HEK293 (cell line): ENCODE measurements around the gene SLC25A22.

Experiments
- CTCF ChIA-PET: fragments of 350-600 bp; formaldehyde crosslinking; extraction: SDS; loops from one replicate; lab custom pipeline; 2021; ENCODE audit warnings: antibody characterized with exemption; lab: Yijun Ruan, JAX
- POLR2A ChIA-PET: fragments of 300-600 bp; formaldehyde crosslinking; extraction: SDS; loops from one replicate; lab custom pipeline; 2020; ENCODE audit warnings: antibody characterized with exemption, inconsistent platforms; lab: Yijun Ruan, JAX
- H3K27ac ChIP-seq: fragments of 200-500 bp; sonication (Bioruptor generic); 2 replicates; pipeline ENCODE4 v1.5.1; 2014; ENCODE audit warnings: low read depth, low read length, control low read depth, inconsistent platforms; ENCODE audit errors: extremely low read depth
- H3K36me3 ChIP-seq, 2 experiments: fragments of 200-500 bp in 1 of 2; sonication (Bioruptor generic) in 1 of 2; 1 replicate in 1 of 2; 2 replicates in 1 of 2; pipeline ENCODE4 v1.5.1; 2014 to 2017; ENCODE audit warnings: inconsistent platforms in 2 of 2, low read length in 2 of 2; ENCODE audit not compliant: control insufficient read depth in 2 of 2, insufficient read depth in 1 of 2
- H3K4me1 ChIP-seq: fragments of 200-500 bp; sonication (Bioruptor generic); 2 replicates; pipeline ENCODE4 v1.5.1; 2014; ENCODE audit warnings: mild to moderate bottlenecking, low read length, inconsistent platforms; ENCODE audit not compliant: control insufficient read depth, insufficient read depth
- H3K4me3 ChIP-seq: 2 replicates; pipeline ENCODE4 v1.5.1; 2011; ENCODE audit warnings: low read depth, mild to moderate bottlenecking, control low read depth, low read length, moderate library complexity
- H3K9me3 ChIP-seq: fragments of 200-500 bp; sonication (Bioruptor generic); 2 replicates; pipeline ENCODE4 v1.5.1; 2014; ENCODE audit warnings: low read depth, low read length, inconsistent platforms; ENCODE audit not compliant: control insufficient read depth, insufficient read depth
- ELK4 ChIP-seq: IDR thresholded peaks from 2 replicates; pipeline ENCODE4 v1.6.1; 2011; ENCODE audit warnings: mild to moderate bottlenecking, low read depth, low read length, borderline replicate concordance
- KLF10 ChIP-seq: fragments of 450-650 bp; IDR thresholded peaks from 2 replicates; pipeline ENCODE4 v1.5.1; 2018; ENCODE audit warnings: missing biosample characterization, mild to moderate bottlenecking, missing genetic modification characterization
- KLF8 ChIP-seq: fragments of 450-650 bp; formaldehyde crosslinking; IDR thresholded peaks from 2 replicates; pipeline ENCODE4 v1.5.1; 2016; ENCODE audit warnings: missing biosample characterization, missing genetic modification characterization
- KLF9 ChIP-seq: fragments of 450-650 bp; formaldehyde crosslinking; IDR thresholded peaks from 2 replicates; pipeline ENCODE4 v1.5.1; 2016; ENCODE audit warnings: missing biosample characterization, missing genetic modification characterization, low read depth
- MZF1 ChIP-seq: fragments of 450-650 bp; formaldehyde crosslinking; IDR thresholded peaks from 2 replicates; pipeline ENCODE4 v1.5.1; 2017; ENCODE audit warnings: missing biosample characterization, missing genetic modification characterization, borderline replicate concordance
- OSR2 ChIP-seq: fragments of 450-650 bp; formaldehyde crosslinking; IDR thresholded peaks from 2 replicates; pipeline ENCODE4 v1.5.1; 2016; ENCODE audit warnings: missing biosample characterization, missing genetic modification characterization
- PATZ1 ChIP-seq: fragments of 450-650 bp; formaldehyde crosslinking; IDR thresholded peaks from 2 replicates; pipeline ENCODE4 v1.5.1; 2016; ENCODE audit warnings: missing biosample characterization, missing genetic modification characterization
- PBX3 ChIP-seq: sonication (generic); formaldehyde crosslinking; IDR thresholded peaks from 2 replicates; pipeline ENCODE4 v1.8.1; 2022; ENCODE audit warnings: mild to moderate bottlenecking, moderate library complexity, missing genetic modification reagents
- SP2 ChIP-seq: fragments of 450-650 bp; formaldehyde crosslinking; IDR thresholded peaks from 2 replicates; pipeline ENCODE4 v1.5.1; 2016; ENCODE audit warnings: missing biosample characterization, missing genetic modification characterization
- SP3 ChIP-seq: fragments of 450-650 bp; formaldehyde crosslinking; IDR thresholded peaks from 2 replicates; pipeline ENCODE4 v1.5.1; 2016; ENCODE audit warnings: missing biosample characterization, missing genetic modification characterization
- ZBTB1 ChIP-seq: fragments of 450-650 bp; formaldehyde crosslinking; IDR thresholded peaks from 2 replicates; pipeline ENCODE4 v1.5.1; 2016; ENCODE audit warnings: missing biosample characterization, missing genetic modification characterization
- ZBTB26 ChIP-seq: fragments of 450-650 bp; formaldehyde crosslinking; optimal IDR thresholded peaks from 2 replicates; pipeline ENCODE3; 2016; ENCODE audit warnings: missing biosample characterization, mild to moderate bottlenecking, missing genetic modification characterization
- ZFP41 ChIP-seq: fragments of 450-650 bp; formaldehyde crosslinking; IDR thresholded peaks from 2 replicates; pipeline ENCODE4 v1.5.1; 2016; ENCODE audit warnings: missing biosample characterization, missing genetic modification characterization, borderline replicate concordance
- ZFP69B ChIP-seq: fragments of 450-650 bp; formaldehyde crosslinking; IDR thresholded peaks from 2 replicates; pipeline ENCODE4 v1.5.1; 2016; ENCODE audit warnings: missing biosample characterization, missing genetic modification characterization
- ZNF148 ChIP-seq: fragments of 450-650 bp; formaldehyde crosslinking; IDR thresholded peaks from 2 replicates; pipeline ENCODE4 v1.5.0; 2017; ENCODE audit warnings: missing biosample characterization, missing genetic modification characterization, borderline replicate concordance
- ZNF335 ChIP-seq: fragments of 450-650 bp; formaldehyde crosslinking; conservative IDR thresholded peaks from 2 replicates; pipeline ENCODE4 v1.5.1; 2016; ENCODE audit warnings: missing biosample characterization, missing genetic modification characterization
- ZNF37A ChIP-seq: fragments of 450-650 bp; IDR thresholded peaks from 2 replicates; pipeline ENCODE4 v1.5.1; 2018; ENCODE audit warnings: missing biosample characterization, missing genetic modification characterization
- ZNF555 ChIP-seq: fragments of 450-650 bp; formaldehyde crosslinking; conservative IDR thresholded peaks from 2 replicates; pipeline ENCODE4 v1.5.1; 2017; ENCODE audit warnings: missing biosample characterization, mild to moderate bottlenecking, missing genetic modification characterization, inconsistent platforms
- ZNF776 ChIP-seq: fragments of 450-650 bp; formaldehyde crosslinking; IDR thresholded peaks from 2 replicates; pipeline ENCODE4 v1.5.0; 2017; ENCODE audit warnings: missing biosample characterization, missing genetic modification characterization, borderline replicate concordance
- ZSCAN5A ChIP-seq: fragments of 450-650 bp; formaldehyde crosslinking; IDR thresholded peaks from 2 replicates; pipeline ENCODE4 v1.5.1; 2016; ENCODE audit warnings: missing biosample characterization, missing genetic modification characterization

The SLC25A22 gene

GRCh38 chr11:777288-778255, 20.5 kb downstream of the SLC25A22 start, which contains the start of gene GATD1 (continued):
- TF ChIP-seq PATZ1 = peak; percentile 67
- 0 out of 2 replicates have a peak, but pooled peaks have one; percentile 17 for TF ChIP-seq KLF10
- TF ChIP-seq ZNF335 (tag by site-specific recombination) = peak; percentile 78
- TF ChIP-seq ZNF555 (tag by site-specific recombination) = no peak
- TF ChIP-seq MZF1 (tag by site-specific recombination) = no peak
- 0 out of 2 replicates have a peak, but pooled peaks have one; percentile 33 for TF ChIP-seq KLF9 (tag by site-specific recombination)
- TF ChIP-seq ZNF776 (tag by site-specific recombination) = no peak
- TF ChIP-seq PBX3 (CRISPR knock-in tag) = peak; percentile 51; the same call in 1 of the 2 replicates
- peak; percentile 70 for TF ChIP-seq ZBTB26 (tag by site-specific recombination)
- peak; percentile 42; the same call in 1 of the 2 replicates for TF ChIP-seq KLF8 (tag by site-specific recombination)
- TF ChIP-seq SP2 (tag by site-specific recombination) = 0 out of 2 replicates have a peak, but pooled peaks have one; percentile 9
- TF ChIP-seq ZFP69B = 0 out of 2 replicates have a peak, but pooled peaks have one; percentile 13

GRCh38 chr11:776561-777287, 21.4 kb downstream of the SLC25A22 start:
- peaks cover 0 to 61% of the 10 kb centered on the region in 2 experiments; a peak in 2 of 3 replicates for H3K36me3 ChIP-seq
- ChIA-PET CTCF (interaction anchor here (0.8 kb wide), 1 partner anchor 11 kb away, joined by 3 read pairs; no protein-coding TSS in a partner anchor), POLR2A (interaction anchor here (0.5 to 2.3 kb wide), 15 partner anchors 9 to 241 kb away, joined by 3 to 13 read pairs (median 5); partner anchors contain the start of genes CEND1, HRAS, PNPLA2 and RPLP2)
- peak overlapping the region; percentile 80; the same call in 1 of the 2 replicates for H3K27ac ChIP-seq
- peak overlapping the region; percentile 88 for H3K4me3 ChIP-seq
- H3K4me1 ChIP-seq = no peaks in the 10 kb centered on the region; the same call in 1 of the 2 replicates
- H3K9me3 ChIP-seq = no peaks in the 10 kb centered on the region
- TF ChIP-seq ZSCAN5A (tag by site-specific recombination) (no peak), OSR2 (no peak), ZNF37A (tag by site-specific recombination) (no peak), ZFP41 (no peak), ZNF148 (tag by site-specific recombination) (no peak), ELK4 (no peak), SP3 (tag by site-specific recombination) (peak; percentile 8), ZBTB1 (no peak)
